Lower leg skin (tissue), 3 donors: ENCODE measurements around the gene SLC39A11.

Source experiments
- POLR2A ChIP-seq, 2 donors: fragments of 450-650 bp; IDR thresholded peaks; one replicate each; pipeline ENCODE4 v1.6.1; 2016 to 2017; ENCODE audit warnings: antibody characterized with exemption in 2 of 2, mild to moderate bottlenecking in 1 of 2, moderate library complexity in 1 of 2
- TF ChIP-seq, protein P1 (sequence below), 3 donors: fragments of 450-650 bp; IDR thresholded peaks; one replicate each; pipeline ENCODE4 v1.5.1; 2016; ENCODE audit warnings: antibody characterized with exemption in 3 of 3, mild to moderate bottlenecking in 3 of 3, moderate library complexity in 2 of 3

DNA sequence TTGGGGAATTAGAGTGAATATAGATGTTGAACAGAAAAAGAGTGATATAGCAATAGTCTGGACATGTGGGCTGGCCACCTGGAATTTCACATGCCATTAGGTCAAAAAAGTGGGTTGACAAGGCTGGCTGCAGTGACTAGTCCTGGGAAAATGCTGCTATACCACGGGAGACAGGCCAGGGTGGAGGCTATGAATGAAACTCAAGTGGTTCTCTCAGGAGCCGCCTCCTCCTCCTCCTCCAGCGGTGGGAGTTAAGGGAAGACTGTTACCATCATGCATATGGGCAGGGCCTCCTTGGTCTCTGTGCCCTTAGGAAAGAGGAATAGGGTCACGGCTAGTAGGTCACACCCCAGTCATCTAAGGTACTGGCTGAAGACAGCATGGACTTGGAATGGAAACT, 448.0 kb downstream of the SLC39A11 start:
- TF ChIP-seq, protein P1, sequence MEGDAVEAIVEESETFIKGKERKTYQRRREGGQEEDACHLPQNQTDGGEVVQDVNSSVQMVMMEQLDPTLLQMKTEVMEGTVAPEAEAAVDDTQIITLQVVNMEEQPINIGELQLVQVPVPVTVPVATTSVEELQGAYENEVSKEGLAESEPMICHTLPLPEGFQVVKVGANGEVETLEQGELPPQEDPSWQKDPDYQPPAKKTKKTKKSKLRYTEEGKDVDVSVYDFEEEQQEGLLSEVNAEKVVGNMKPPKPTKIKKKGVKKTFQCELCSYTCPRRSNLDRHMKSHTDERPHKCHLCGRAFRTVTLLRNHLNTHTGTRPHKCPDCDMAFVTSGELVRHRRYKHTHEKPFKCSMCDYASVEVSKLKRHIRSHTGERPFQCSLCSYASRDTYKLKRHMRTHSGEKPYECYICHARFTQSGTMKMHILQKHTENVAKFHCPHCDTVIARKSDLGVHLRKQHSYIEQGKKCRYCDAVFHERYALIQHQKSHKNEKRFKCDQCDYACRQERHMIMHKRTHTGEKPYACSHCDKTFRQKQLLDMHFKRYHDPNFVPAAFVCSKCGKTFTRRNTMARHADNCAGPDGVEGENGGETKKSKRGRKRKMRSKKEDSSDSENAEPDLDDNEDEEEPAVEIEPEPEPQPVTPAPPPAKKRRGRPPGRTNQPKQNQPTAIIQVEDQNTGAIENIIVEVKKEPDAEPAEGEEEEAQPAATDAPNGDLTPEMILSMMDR (IDR thresholded peaks at IDR 0.05), result no peak
- TF ChIP-seq POLR2A (IDR thresholded peaks at IDR 0.05), result no peak
